ENCODE measurements around the gene USH1C.

Gene USH1C

DNA sequence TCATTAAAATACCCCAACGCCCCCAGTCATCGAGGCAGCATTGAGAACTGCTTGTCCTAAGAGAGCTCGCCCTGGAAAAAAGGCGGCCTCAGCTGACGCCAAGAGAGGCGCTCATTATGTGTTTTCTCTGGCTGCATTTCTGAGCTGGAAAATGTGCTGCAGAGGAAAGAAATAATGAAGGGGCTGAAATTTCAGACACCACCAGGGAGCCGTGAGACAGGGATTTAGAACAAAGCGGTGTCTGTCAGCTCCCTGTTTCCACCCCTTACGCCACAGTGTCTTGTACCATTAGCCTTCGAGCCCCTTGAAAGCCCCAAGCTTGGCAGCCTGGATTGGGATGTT, 14.4 kb downstream of the USH1C start:
- FAIRE-seq (no peak), DNase-seq (ENCODE audit: insufficient read length) (no peak)
- TF ChIP-seq POLR2AphosphoS5 (IDR thresholded peaks at IDR 0.05; ENCODE audit: low read depth, low read length) (no peak), POLR2A (IDR thresholded peaks at IDR 0.05; ENCODE audit: low read depth, low read length) (no peak), TAF1 (IDR thresholded peaks at IDR 0.05; ENCODE audit: borderline replicate concordance, low read depth, low read length) (no peak)

DNA sequence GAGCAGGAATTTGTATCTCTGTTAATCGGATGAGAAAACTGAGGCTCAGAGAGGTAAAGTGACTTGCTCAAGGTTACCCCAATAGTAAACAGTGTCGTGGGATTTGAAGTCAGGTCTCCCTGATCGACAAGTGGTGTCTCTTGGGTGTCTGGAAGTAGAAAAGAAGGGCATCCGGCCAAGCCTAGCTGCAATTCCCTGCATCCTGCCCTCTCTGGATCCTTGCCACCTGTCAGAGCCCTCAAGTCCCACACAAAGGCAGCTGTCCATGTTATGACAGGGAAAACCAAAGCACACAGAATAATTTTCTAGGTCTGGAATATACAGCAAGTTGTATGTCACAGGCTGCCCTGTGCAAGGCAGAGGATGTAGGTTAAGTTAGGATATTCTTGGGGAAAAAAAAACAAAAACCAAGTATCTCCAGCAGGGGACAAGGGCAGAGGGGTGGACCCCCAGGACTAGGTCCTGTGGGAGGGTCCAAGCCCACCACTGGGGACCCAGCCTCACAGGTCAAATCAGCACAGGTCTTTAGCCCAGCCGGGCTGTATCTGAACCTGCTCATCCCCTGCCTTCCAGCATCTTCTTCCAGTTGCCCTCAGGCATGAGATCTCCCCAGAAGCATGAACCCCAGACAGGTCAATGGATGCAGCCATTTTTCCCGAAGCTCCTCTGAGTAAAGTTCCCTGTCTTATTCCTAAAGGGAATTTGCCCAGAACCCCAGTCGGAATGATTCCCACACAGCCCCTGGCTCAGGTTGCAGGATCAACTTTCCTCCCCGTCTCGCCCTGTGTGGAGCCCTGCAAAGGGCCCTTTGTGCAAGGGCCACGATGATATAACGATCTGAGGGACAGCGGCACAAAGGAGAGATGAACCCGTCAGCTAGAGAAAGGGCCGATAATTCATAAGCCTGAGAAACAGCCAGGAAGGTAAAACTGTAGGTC, 15.0 kb downstream of the USH1C start:
- TF ChIP-seq TAF1 (IDR thresholded peaks at IDR 0.05; ENCODE audit: borderline replicate concordance, low read depth, low read length) (no peak), POLR2A (IDR thresholded peaks at IDR 0.05; ENCODE audit: low read depth, low read length) (no peak), POLR2AphosphoS5 (IDR thresholded peaks at IDR 0.05; ENCODE audit: low read depth, low read length) (no peak)
- DNase-seq (ENCODE audit: insufficient read length) (no peak), FAIRE-seq (no peak)

DNA sequence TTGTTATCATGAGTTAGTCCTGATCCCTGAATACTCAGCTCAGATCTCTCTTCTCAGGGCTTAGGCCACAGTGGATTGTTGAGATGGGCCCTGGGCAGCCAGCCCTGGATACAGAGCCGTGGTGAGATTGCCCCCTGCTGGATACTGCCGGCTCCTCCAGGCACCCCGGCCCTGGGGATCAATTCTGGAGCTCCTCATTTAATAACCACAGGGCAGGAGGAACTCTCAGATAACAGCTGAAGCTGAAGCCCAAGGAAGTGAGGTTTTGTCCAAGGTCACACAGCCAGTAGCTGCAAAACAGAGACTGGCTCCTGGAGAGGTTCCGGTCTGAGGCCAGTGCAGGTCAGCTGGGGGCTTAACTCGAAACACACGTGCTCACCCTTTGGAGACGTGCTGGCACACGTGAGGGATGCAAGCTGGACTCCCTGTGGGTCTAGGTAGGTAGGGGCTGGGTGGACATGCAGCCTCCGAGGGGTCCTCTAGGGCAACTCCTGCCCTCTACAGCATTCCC, 16.0 kb downstream of the USH1C start:
- no peak for FAIRE-seq
- TF ChIP-seq POLR2AphosphoS5 (IDR thresholded peaks at IDR 0.05; ENCODE audit: low read depth, low read length) (no peak), TAF1 (IDR thresholded peaks at IDR 0.05; ENCODE audit: borderline replicate concordance, low read depth, low read length) (no peak), POLR2A (IDR thresholded peaks at IDR 0.05; ENCODE audit: low read depth, low read length) (no peak)
- peak; percentile 63 for DNase-seq (ENCODE audit: insufficient read length)

DNA sequence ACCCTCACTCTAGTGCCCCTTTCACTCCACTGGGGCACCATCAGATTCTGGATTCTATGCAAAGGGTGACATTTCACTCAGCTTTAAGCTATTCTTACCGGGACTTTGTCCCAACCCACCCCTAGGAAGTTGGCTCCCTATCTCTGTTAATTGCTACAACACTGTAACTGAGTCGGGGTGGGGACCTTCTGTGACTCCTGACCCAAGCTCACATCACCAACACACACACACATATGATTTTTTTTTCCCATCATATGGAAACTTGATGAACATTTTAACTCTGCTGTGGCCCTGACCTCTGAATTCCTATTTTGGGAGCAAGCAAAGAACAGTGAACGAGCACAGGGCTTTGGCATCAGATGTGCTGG, 16.6 kb downstream of the USH1C start:
- DNase-seq (ENCODE audit: insufficient read length) (no peak), FAIRE-seq (no peak)

GRCh38 chr11:17526931-17527627, 17.1 kb downstream of the USH1C start:
- DNase-seq (ENCODE audit: insufficient read length) (no peak), FAIRE-seq (no peak)
- TF ChIP-seq TAF1 (IDR thresholded peaks at IDR 0.05; ENCODE audit: borderline replicate concordance, low read depth, low read length) (no peak), POLR2A (IDR thresholded peaks at IDR 0.05; ENCODE audit: low read depth, low read length) (no peak), POLR2AphosphoS5 (IDR thresholded peaks at IDR 0.05; ENCODE audit: low read depth, low read length) (no peak)

More for the DNA sequence above, 16.6 kb downstream of the USH1C start:
- TF ChIP-seq POLR2AphosphoS5 (IDR thresholded peaks at IDR 0.05; ENCODE audit: low read depth, low read length), result no peak
- TF ChIP-seq POLR2A (IDR thresholded peaks at IDR 0.05; ENCODE audit: low read depth, low read length), result no peak
- TF ChIP-seq TAF1 (IDR thresholded peaks at IDR 0.05; ENCODE audit: borderline replicate concordance, low read depth, low read length), result no peak

DNA sequence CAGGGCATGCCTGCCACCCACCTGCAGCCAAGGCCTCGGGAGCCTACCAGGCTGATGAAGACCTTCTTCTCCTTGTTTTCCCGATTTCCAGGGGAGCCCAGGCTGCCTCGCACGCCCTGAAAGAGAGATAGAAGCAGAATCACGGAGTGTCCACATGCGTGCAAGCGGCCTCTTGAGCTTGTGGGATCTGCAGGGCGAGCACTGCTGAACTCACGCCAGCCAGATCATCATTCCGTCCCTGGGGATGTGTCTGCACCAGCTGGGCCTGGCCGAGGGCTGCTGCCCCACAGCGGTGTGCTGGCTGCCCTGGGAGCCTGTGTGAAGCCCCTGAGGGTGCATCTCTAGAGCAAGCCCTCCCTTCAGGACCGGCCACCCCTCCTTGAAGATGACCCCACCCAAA, 17.9 kb downstream of the USH1C start:
- DNase-seq (ENCODE audit: insufficient read length), result no peak
- no peak for FAIRE-seq
- TF ChIP-seq POLR2AphosphoS5 (IDR thresholded peaks at IDR 0.05; ENCODE audit: low read depth, low read length) (no peak), POLR2A (IDR thresholded peaks at IDR 0.05; ENCODE audit: low read depth, low read length) (no peak), TAF1 (IDR thresholded peaks at IDR 0.05; ENCODE audit: borderline replicate concordance, low read depth, low read length) (no peak)

DNA sequence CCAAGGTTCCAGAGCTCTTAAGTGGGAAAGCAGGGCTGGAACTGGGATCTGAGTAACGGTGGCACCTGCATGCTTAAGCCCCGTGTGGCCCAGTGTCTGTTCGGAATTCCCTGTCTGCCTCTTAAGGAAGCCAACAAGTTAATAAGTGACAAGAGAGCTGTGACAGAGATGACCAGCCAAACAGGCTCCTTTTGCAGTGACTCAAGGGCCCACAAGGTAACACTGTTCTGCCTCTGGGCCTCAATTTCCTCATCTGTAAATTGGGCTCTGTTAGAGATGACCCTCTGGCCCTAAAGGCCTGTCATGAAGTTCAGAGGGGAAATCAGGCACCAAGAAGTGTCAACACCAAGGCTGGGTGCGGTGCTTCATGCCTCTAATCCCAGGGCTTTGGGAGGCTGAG, 18.6 kb downstream of the USH1C start:
- DNase-seq (ENCODE audit: insufficient read length) (no peak), FAIRE-seq (no peak)
- TF ChIP-seq POLR2AphosphoS5 (IDR thresholded peaks at IDR 0.05; ENCODE audit: low read depth, low read length) (no peak), POLR2A (IDR thresholded peaks at IDR 0.05; ENCODE audit: low read depth, low read length) (no peak), TAF1 (IDR thresholded peaks at IDR 0.05; ENCODE audit: borderline replicate concordance, low read depth, low read length) (no peak)

DNA sequence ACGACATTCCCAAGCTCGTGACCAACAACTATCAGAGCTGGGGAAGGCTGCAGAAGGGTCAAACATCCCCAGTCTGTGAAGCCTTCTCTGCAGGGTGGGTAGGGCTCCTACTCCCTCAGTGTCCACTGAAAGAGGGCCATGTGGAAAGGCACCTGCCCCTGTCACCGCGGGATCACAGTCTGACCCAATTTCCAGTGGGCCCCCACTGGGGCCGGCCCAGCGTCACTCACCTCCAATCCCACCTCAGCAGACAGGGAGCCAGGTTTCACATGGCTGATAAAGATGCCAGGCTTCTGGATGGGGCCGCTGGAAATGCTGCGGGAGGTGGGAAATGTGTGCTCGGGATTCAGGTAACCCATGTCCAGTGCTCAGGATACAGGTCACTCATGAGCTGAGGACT, 20.0 kb downstream of the USH1C start:
- no peak for DNase-seq (ENCODE audit: insufficient read length)
- no peak for FAIRE-seq
- no peak for TF ChIP-seq POLR2A (IDR thresholded peaks at IDR 0.05; ENCODE audit: low read depth, low read length)

GRCh38 chr11:17522655-17523054, 21.6 kb downstream of the USH1C start:
- no peak for DNase-seq (ENCODE audit: insufficient read length)
- no peak for FAIRE-seq
- no peak for TF ChIP-seq TAF1 (IDR thresholded peaks at IDR 0.05; ENCODE audit: borderline replicate concordance, low read depth, low read length)
- TF ChIP-seq POLR2AphosphoS5 (IDR thresholded peaks at IDR 0.05; ENCODE audit: low read depth, low read length), result no peak
- TF ChIP-seq POLR2A (IDR thresholded peaks at IDR 0.05; ENCODE audit: low read depth, low read length), result no peak

- no peak for TF ChIP-seq TAF1 (IDR thresholded peaks at IDR 0.05; ENCODE audit: borderline replicate concordance, low read depth, low read length)
- TF ChIP-seq POLR2A (IDR thresholded peaks at IDR 0.05; ENCODE audit: low read depth, low read length), result no peak
- no peak for TF ChIP-seq POLR2AphosphoS5 (IDR thresholded peaks at IDR 0.05; ENCODE audit: low read depth, low read length)
- no peak for FAIRE-seq
- DNase-seq (ENCODE audit: insufficient read length), result no peak
These were observed 22.9 kb downstream of the USH1C start for GRCh38 chr11:17521106-17521900.
